GM19468 (cell line): ENCODE data around the gene ETV3L.

Experiments
- ATAC-seq: cut with Tn5 transposase; IDR thresholded peaks from one replicate; pipeline ENCODE4 v1.9.1; 2021; ENCODE audit warnings: mild to moderate bottlenecking, moderate library complexity, moderate number of reproducible peaks; ENCODE audit not compliant: unreplicated experiment; ENCODE audit errors: extremely low read depth

ETV3L gene

DNA sequence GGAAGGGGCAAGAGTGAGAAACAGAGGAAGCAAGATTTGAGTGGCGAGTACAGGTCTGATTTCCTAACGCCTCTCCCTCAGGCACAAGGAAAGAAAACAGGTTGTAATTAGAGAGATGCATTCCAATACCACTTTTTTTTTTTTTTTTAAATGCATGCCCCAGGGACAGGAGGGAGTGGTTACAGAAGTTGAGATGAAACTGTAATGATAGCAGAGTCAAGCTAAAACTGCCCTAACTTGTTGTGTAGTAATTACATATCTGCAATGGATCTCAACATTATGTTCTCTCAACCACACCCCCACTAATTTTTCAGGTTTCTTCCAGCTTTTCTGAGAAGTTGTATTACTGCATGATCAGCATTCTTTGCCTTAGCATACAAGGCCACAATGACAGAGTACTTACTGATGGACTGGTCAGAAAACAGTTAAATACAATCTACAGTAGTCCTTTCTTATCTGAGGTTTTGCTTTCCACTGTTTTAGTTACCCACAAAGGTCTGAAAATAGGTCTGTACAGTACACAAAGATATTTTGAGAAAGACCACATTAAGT is 33.1 kb upstream of the ETV3L start:
- ATAC-seq: no peak

DNA sequence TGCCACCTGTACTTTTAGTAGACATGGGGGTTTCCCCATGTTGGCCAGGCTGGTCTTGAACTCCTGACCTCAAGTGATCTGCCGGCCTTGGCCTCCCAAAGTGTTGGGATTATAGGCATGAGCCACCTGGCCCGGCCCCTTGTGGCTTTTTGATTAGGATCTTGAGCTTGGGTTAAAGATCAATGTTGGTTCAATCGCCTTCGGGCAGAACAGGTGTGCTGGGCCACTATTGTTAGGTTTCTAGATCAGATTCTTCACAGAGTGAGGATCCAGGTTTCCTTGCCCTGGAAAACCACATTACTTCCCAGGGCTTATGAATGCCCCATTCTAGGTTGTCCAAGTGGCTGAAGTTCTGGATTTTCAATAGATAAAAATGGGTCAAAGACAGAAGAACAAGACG is 32.5 kb upstream of the ETV3L start:
- ATAC-seq: no peak

- ATAC-seq: no peak
Measured at GRCh38 chr1:157131281-157131680, 31.7 kb upstream of the ETV3L start.

GRCh38 chr1:157124855-157125254 is 25.2 kb upstream of the ETV3L start:
- ATAC-seq: no peak

DNA sequence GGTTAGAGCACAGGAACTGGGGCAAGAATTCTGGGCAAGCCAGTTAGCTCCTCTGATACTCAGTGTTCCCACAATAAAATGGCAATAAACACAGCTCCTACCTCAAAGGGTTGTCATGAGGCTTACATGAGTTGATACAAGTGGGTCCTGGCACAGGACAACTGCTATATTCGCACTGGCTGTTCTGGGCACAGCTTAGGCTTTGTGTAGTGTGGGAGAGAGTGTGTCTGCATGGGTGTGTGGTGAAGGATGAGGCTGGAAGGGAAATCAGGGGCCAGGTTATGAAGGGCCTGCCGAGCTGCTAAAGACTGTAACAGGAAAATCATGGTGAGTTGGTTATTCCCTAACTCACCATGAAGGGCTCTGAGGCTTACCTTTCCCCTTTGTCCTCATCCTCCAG is 19.8 kb upstream of the ETV3L start:
- ATAC-seq: no peak

GRCh38 chr1:157119008-157119407 is 19.4 kb upstream of the ETV3L start:
- ATAC-seq: no peak

DNA sequence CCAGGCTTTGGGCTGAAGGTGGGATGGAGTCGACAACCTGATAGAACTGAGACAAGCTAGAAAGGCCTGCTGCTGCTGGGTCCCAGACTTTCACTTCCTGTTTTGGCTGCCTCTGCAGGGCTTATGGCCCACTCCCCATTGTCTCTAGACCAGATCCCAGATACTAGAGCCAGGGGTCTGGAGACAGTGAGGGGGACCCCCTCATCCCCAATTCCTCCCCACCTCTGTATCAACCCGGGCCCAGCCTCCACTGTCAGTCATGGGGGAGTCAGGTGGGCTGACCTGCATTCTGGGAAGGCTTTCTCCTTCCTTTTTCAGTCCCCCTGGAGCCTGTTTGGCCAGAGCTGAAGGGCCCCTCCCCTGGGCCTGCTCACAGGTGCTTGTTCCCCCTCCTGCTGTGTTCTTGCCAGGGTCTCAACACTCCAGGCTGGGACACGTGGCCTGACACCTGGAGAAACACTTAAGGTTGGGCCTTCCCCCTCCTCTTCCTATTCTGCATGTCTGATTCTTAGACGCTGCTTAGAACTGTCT is 18.0 kb upstream of the ETV3L start:
- ATAC-seq: no peak

DNA sequence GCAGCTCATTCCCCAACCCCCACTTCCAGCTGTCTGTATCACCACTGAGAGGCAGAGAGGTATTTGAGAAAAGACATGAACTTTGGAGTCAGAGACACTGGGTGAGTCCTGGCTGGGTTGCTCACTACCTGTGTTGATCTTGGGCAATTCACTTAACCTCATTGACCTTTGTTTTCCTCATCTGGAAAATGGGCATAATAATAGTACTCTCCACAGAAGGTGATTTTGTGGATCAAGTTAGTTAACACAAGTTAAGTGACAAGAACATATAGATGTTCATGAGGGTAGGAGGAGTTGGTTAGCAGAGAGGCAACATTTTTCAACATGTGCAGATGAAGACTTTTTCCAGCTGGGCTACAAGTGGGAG is 17.1 kb upstream of the ETV3L start:
- no peak for ATAC-seq

DNA sequence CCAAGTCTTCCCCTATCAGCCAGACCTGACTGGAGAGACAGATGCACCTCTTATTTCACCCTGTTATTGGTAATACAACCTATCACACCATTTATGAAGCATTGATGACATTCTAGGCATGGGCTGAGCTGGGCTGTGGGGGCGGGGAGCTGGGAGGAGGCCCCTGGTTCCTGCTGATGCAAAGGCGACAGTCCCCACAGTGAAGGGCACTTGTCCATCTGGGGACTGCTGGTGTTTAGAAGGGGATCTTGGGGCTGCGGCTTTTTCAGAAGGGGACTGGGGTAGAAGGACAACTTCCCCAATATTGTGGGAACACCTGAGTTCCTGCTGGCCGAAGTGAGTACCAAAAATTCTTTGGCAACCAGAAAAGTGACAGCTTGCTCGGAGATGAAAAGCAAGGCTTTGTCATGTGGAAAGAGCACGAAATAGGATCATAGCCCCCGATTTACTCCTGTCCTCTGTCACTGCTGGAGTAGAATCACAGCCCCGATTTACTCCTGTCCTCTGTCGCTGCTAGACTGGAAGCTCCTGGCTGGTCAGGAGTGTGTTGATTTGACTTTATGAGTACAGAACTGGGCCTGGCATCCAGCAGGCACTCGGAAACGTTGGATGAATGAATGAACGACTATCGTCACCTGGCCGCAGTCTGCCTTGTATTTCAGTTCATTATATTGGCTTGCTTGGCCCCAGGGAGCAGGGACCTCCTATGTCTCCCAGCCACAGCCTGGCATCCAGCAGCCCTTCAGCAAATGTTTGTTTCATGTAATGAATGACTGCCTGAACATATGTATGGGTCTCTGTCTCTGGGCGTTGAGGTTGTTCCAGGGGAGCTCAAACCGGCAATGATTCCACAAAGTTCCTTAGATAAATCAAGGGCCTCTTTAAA is 16.5 kb upstream of the ETV3L start:
- no peak for ATAC-seq

- no peak for ATAC-seq
Measured at GRCh38 chr1:157115429-157115838, 15.8 kb upstream of the ETV3L start.

- no peak for ATAC-seq
Measured at GRCh38 chr1:157114183-157115121, 14.8 kb upstream of the ETV3L start.

GRCh38 chr1:157113631-157114030 is 14.0 kb upstream of the ETV3L start:
- no peak for ATAC-seq

GRCh38 chr1:157113106-157113505 is 13.5 kb upstream of the ETV3L start:
- no peak for ATAC-seq

DNA sequence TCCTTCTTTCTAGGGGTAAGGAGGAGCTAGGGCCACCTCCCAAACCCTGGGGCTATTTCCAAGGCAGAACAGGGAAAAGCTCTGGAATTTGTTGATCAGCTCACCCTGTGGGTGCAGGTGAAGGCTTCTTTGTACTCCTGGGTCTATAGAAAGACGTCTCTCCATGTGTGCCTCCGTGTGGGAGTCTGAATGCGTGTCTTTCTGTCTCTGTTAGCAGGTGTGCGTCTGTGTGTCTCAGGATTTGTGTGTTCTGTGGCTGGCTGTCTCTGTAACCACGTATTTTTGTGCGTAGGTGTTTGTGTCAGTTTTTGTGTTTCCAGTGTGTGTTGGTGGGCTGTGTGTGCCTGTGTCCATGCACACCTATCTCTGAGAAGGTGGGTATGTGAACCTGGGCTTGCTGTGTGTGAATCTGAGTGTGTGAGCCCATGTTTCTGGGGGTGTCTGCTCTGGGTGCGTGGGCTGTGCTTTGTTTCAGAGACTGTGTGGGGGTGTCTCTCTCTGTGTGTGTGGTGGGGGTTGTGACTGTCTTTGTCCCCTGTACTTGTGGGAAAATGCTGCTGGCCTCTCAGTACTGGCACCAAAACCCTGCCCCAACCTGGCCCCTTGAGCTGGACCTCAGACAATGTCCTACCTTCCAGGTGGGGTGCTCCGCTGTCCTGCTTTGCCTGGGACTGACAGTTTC is 12.7 kb upstream of the ETV3L start:
- no peak for ATAC-seq

- no peak for ATAC-seq
Measured at GRCh38 chr1:157111396-157112165, 12.0 kb upstream of the ETV3L start.

- no peak for ATAC-seq
Measured at GRCh38 chr1:157110686-157111085, 11.1 kb upstream of the ETV3L start.

GRCh38 chr1:157110003-157110402 is 10.4 kb upstream of the ETV3L start:
- ATAC-seq: no peak

GRCh38 chr1:157108448-157108847 is 8.8 kb upstream of the ETV3L start:
- no peak for ATAC-seq

DNA sequence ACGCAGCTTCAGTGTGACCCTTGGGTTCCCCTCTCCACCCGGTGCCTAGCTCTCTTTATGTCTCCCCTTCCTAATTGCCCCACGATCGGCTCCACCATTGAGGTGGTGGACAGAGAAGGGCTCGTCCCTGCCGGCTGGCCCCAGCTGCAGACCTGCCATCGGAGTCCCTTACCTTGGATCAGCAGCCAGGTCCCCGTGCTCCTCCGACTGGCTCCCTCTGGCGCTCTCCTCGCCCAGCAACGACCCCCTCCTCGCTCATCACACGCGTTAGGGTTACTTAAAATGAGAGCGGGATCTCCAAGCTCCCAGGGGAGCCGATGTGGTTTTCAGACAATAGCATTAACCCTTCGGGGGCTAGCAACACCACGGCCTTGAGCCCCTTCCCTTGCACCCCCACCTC is 8.1 kb upstream of the ETV3L start:
- no peak for ATAC-seq
